ENCODE results near the gene SMIM38.

Gene SMIM38

GRCh38 chr11:69203381-69203780, 47.6 kb downstream of the SMIM38 start:
- DNase-seq (ENCODE audit: low spot score) = no peak

- peak; percentile 31 for DNase-seq (ENCODE audit: low spot score)
Observed at GRCh38 chr11:69203901-69204245, 48.1 kb downstream of the SMIM38 start.

- peak; percentile 53 for DNase-seq (ENCODE audit: low spot score)
Observed at GRCh38 chr11:69204246-69204940, 48.7 kb downstream of the SMIM38 start.

DNA sequence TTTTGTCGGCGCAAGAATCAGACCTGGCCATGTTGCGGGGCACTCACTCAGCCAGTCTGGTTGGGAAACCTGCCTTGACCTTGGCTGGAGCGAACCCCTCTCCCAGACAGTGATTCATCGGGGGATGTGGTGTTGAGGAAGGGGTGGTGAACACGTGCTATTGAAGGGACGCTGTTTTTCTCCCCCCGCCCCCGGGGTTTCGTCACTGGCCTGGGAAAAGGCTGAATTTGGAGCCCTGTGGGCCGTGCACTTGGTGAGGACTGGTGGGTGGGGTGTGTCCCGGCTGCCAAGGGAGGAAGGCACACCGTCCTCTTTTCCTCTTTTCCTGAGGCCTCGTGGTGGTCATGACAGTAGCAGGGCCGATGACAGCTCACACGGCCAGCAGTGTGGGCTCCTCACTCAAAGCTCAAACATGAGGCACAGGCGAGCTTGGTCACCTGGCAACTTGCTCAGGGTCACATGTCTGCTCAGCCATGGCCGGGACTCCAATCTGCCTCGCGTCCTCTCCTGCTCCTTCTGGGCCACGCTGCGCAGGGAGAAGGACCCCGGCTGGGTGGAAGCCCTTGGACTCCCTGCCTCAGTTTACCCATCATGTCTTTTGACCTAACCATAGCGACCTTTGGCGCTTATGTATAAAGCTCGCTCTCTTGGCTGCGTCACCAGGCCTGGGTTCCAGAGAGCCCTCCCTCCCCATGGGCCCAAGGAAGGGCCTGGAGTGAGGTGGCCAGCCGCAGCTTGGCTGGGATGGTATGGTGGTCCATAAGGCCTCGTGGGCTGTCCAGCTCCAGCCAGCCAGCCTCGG, 49.4 kb downstream of the SMIM38 start:
- peak; percentile 49 for DNase-seq (ENCODE audit: low spot score)

Data from left forelimb (tissue), 1 donor.